K562 (cell line): Measurements from ENCODE around the gene STK4. TPM values are rescaled to one million over a fixed set of nuclear protein-coding genes. Genes with fewer than 3 reads are reported as not detected.

Experiments used
- CHD7 ChIP-seq: fragments of 200-600 bp; sonication (generic); IDR thresholded peaks from one replicate; pipeline ENCODE4 v1.6.1; 2012; ENCODE audit warnings: mild to moderate bottlenecking, low read depth, low read length, inconsistent platforms
- FOXA3 ChIP-seq, 2 experiments: fragments of 450-650 bp in 1 of 2; sonication (generic) in 1 of 2; formaldehyde crosslinking; IDR thresholded peaks in 1 of 2; conservative IDR thresholded peaks in 1 of 2; 2 replicates each; pipeline versions ENCODE4 v1.4.0 to v1.8.0; 2020 to 2022; ENCODE audit warnings: mild to moderate bottlenecking in 2 of 2, missing genetic modification reagents in 1 of 2
- FOXP4 ChIP-seq: sonication (generic); formaldehyde crosslinking; IDR thresholded peaks from 2 replicates; pipeline ENCODE4 v1.8.0; 2022; ENCODE audit warnings: mild to moderate bottlenecking, missing genetic modification reagents, borderline replicate concordance
- HCFC1 ChIP-seq: IDR thresholded peaks from 2 replicates; pipeline ENCODE4 v1.6.1; 2012; ENCODE audit warnings: low read depth, low read length, improper control_type of control experiment
- HIVEP1 ChIP-seq: fragments of 250-450 bp; sonication (Bioruptor Pico); IDR thresholded peaks from 2 replicates; pipeline ENCODE4 v1.4.0; 2020; ENCODE audit warnings: mild to moderate bottlenecking
- KLF6 ChIP-seq: fragments of 250-450 bp; sonication (Bioruptor Pico); IDR thresholded peaks from 2 replicates; pipeline ENCODE4 v1.4.0; 2020; ENCODE audit warnings: mild to moderate bottlenecking, moderate library complexity, borderline replicate concordance
- PHF8 ChIP-seq: fragments of 200-600 bp; sonication (generic); IDR thresholded peaks from 2 replicates; pipeline ENCODE4 v1.6.1; 2012; ENCODE audit warnings: mixed run types, mild to moderate bottlenecking, inconsistent platforms, low read length, moderate library complexity, borderline replicate concordance
- RUNX1 ChIP-seq: sonication (generic); IDR thresholded peaks from 2 replicates; pipeline ENCODE4 v1.6.1; 2016; ENCODE audit warnings: antibody characterized with exemption, low read depth
- TGIF2 ChIP-seq: sonication (generic); formaldehyde crosslinking; IDR thresholded peaks from 2 replicates; pipeline ENCODE4 v1.8.1; 2022; ENCODE audit warnings: mild to moderate bottlenecking, missing genetic modification reagents, moderate library complexity
- ZNF12 ChIP-seq: sonication (generic); formaldehyde crosslinking; IDR thresholded peaks from 2 replicates; pipeline ENCODE4 v1.4.0; 2020; ENCODE audit warnings: mild to moderate bottlenecking, missing genetic modification reagents
- ZNF277 ChIP-seq: fragments of 250-450 bp; sonication (Bioruptor Pico); IDR thresholded peaks from 2 replicates; pipeline ENCODE4 v1.8.0; 2022; ENCODE audit warnings: inconsistent platforms, mild to moderate bottlenecking, moderate library complexity, borderline replicate concordance
- ZNF785 ChIP-seq: fragments of 250-450 bp; sonication (Bioruptor Pico); IDR thresholded peaks from 2 replicates; pipeline ENCODE4 v1.4.0; 2020; ENCODE audit warnings: mild to moderate bottlenecking
- polyA plus RNA-seq, 8 experiments: library from polyadenylated mRNA; depleted of rRNA in 4 of 8; stranded (reverse) in 5 of 8; unstranded in 3 of 8; fragments of >200 nt; fragmentation: Nextera tagmentation in 2 of 8; fragmentation: Illumina TruSeq in 1 of 8; extraction: Ambion mirVana in 2 of 8; extraction: Trizol in 1 of 8; gene quantifications; 2 replicates each; pipeline versions ENCODE4 v1.2.1 to v1.2.3, GENCODE V29; 2011 to 2014; ENCODE audit warnings: inconsistent platforms in 1 of 8, missing spikeins in 1 of 8
- total RNA-seq, 7 experiments: library from RNA; depleted of rRNA in 6 of 7; stranded (reverse); fragments of >200 nt in 6 of 7; fragmentation: Illumina TruSeq in 2 of 7; extraction: Trizol in 2 of 7; gene quantifications; 2 replicates each; pipeline versions ENCODE4 v1.2.1 to v1.2.3, GENCODE V29; 2011 to 2021; ENCODE audit warnings: low replicate concordance in 1 of 7

STK4 gene
- total and polyA plus RNA-seq, 9 of the 15 experiments (the other 6 are each of a cell fraction or from before 2014, with no cell fraction given): 11.9 to 30.6 (median 22.2) TPM

- no peak for TF ChIP-seq FOXA3 (CRISPR knock-in tag; conservative IDR thresholded peaks at IDR 0.05 in 1 of 2, IDR thresholded peaks at IDR 0.05 in 1 of 2)
- TF ChIP-seq TGIF2 (CRISPR knock-in tag): no peak
- TF ChIP-seq RUNX1: no peak
- TF ChIP-seq ZNF277 (CRISPR knock-in tag): no peak
- TF ChIP-seq ZNF12 (CRISPR knock-in tag): no peak
- TF ChIP-seq HIVEP1 (CRISPR knock-in tag): no peak
- no peak for TF ChIP-seq CHD7
- TF ChIP-seq FOXP4 (CRISPR knock-in tag): no peak
- 0 out of 2 replicates have a peak, but pooled peaks have one; percentile 11 for TF ChIP-seq HCFC1
- TF ChIP-seq PHF8: no peak
- peak; percentile 27; the same call in 1 of the 2 replicates for TF ChIP-seq KLF6 (CRISPR knock-in tag)
- no peak for TF ChIP-seq ZNF785 (CRISPR knock-in tag)
Measured at GRCh38 chr20:45036044-45036755, 69.9 kb downstream of the STK4 start (continued).
